SK-MEL-5 (cell line): ENCODE data around the gene RPE. TPM values are rescaled to one million over a fixed set of nuclear protein-coding genes. Genes with fewer than 3 reads are reported as not detected.

Source experiments
- DNase-seq: peaks from one replicate; pipeline ENCODE4 v3.0.0-alpha.2; 2016; ENCODE audit warnings: low read depth, low spot score
- in situ Hi-C: cut with HindIII; loops from 2 replicates; pipeline ENCODE4 v1.10.0; 2016; ENCODE audit warnings: low sequenced_read_pairs, high pct_unique_total_duplicates, low pct_unique_long_range_greater_than_20kb
- total RNA-seq: library from RNA; depleted of rRNA; stranded (reverse); fragments of >200 nt; shearing (Covaris generic); gene quantifications from 2 replicates; pipeline ENCODE4 v1.2.3, GENCODE V29; 2014; rRNA removed

The RPE gene
- total RNA-seq, 1 experiment from 2014 or later = 94.4 TPM

GRCh38 chr2:210054696-210055095 lies 52.3 kb downstream of the RPE start:
- no peak for DNase-seq
- in situ Hi-C loops = no loop called here

- DNase-seq = no peak
- in situ Hi-C loops = no loop called here
Observed at GRCh38 chr2:210055825-210056224, 53.4 kb downstream of the RPE start.

GRCh38 chr2:210063306-210063705 lies 60.9 kb downstream of the RPE start:
- in situ Hi-C loops = no loop called here
- DNase-seq = no peak

Other genes with a start within 250 kb of the RPE start
- 2.1 and 2.8 TPM in 2 replicates for gene UNC80, start 230.8 kb upstream of the RPE start, total RNA-seq
- 22.8 and 27.1 TPM in 2 replicates for gene KANSL1L, start 168.8 kb downstream of the RPE start, total RNA-seq
- not detected in 2 replicates for gene ACADL, start 222.8 kb downstream of the RPE start, total RNA-seq